HL-60 (cell line): Measurements from ENCODE around the gene SGK1.

Experiments
- DNase-seq, 2 experiments: peaks; one replicate each; pipeline ENCODE4 v3.0.0-alpha.2; 2010 to 2020; ENCODE audit warnings: low read depth in 1 of 2, low spot score in 1 of 2
- H3K27ac ChIP-seq: fragments of 250-450 bp; sonication (Bioruptor Pico); replicated peaks from 2 replicates; pipeline ENCODE4 v1.5.1; 2020; ENCODE audit warnings: mild to moderate bottlenecking, moderate library complexity
- H3K27me3 ChIP-seq: fragments of 250-450 bp; sonication (Bioruptor Pico); 2 replicates; pipeline ENCODE4 v1.5.1; 2021; ENCODE audit warnings: mild to moderate bottlenecking, moderate library complexity; ENCODE audit not compliant: insufficient read depth, poor library complexity, severe bottlenecking
- H3K4me3 ChIP-seq: replicated peaks from 2 replicates; pipeline ENCODE4 v1.5.1; 2011; ENCODE audit warnings: mild to moderate bottlenecking, control low read depth, low read length; ENCODE audit not compliant: insufficient read depth
- CTCF ChIP-seq: IDR thresholded peaks from one replicate; pipeline ENCODE4 v1.5.1; 2011; ENCODE audit warnings: low read length, control low read depth, inconsistent platforms; ENCODE audit not compliant: insufficient read depth
- GABPA ChIP-seq: IDR thresholded peaks from 2 replicates; pipeline ENCODE4 v1.6.1; 2012; ENCODE audit warnings: low read depth
- POLR2AphosphoS5 ChIP-seq: IDR thresholded peaks from 2 replicates; pipeline ENCODE4 v1.6.1; 2012; ENCODE audit warnings: low read depth
- REST ChIP-seq: IDR thresholded peaks from 2 replicates; pipeline ENCODE4 v1.6.1; 2012; ENCODE audit warnings: low read depth; ENCODE audit not compliant: insufficient replicate concordance
- SPI1 ChIP-seq: IDR thresholded peaks from 2 replicates; pipeline ENCODE4 v1.6.1; 2012; ENCODE audit warnings: low read depth, mild to moderate bottlenecking, borderline replicate concordance

Gene SGK1

GRCh38 chr6:134161041-134161440, 156.9 kb downstream of the SGK1 start:
- no peak for DNase-seq
- no peaks in the 10 kb centered on the region for H3K27me3 ChIP-seq
- TF ChIP-seq POLR2AphosphoS5, result no peak
- TF ChIP-seq CTCF, result no peak
- no peak for TF ChIP-seq REST
- no peak for TF ChIP-seq SPI1
- no peak for TF ChIP-seq GABPA
- H3K4me3 ChIP-seq, result no peak overlapping the region
- H3K27ac ChIP-seq, result no peak overlapping the region

GRCh38 chr6:134152767-134153485, 165.0 kb downstream of the SGK1 start:
- Histone ChIP-seq H3K4me3 (no peak overlapping the region), H3K27me3 (no peaks in the 10 kb centered on the region), H3K27ac (no peak overlapping the region)
- no peak for DNase-seq
- TF ChIP-seq POLR2AphosphoS5 (no peak), GABPA (no peak), REST (no peak)

GRCh38 chr6:134148566-134148965, 169.3 kb downstream of the SGK1 start:
- H3K27me3 ChIP-seq, result no peaks in the 10 kb centered on the region
- no peak overlapping the region for H3K27ac ChIP-seq
- TF ChIP-seq REST (no peak), CTCF (no peak), SPI1 (no peak), GABPA (no peak), POLR2AphosphoS5 (no peak)
- H3K4me3 ChIP-seq, result no peak overlapping the region
- DNase-seq, result no peak
